ENCODE measurements around the gene ATRX. TPM values are rescaled to one million over a fixed set of nuclear protein-coding genes. Genes with fewer than 3 reads are reported as not detected.

Gene ATRX
- total RNA-seq, 1 experiment from 2014 or later, result 93.3 TPM

DNA sequence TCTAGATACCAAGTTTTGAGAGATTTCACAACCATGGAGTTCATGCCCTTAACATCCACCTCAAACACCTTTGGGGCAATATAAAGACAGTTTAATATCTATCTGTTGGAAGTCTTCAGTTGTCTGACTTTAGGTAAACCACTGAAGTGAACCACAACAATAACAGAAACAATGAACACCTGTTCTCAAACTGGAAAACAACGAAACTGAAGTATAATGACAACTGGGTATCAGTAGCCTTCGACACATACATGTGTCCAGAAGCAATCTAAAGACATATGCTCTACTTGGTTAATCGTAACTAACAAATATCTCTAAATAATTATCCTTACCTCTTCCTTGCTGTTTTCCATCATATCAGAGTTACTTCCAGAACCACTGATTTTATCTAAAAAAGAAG, 87.8 kb downstream of the ATRX start:
- intact Hi-C loops (cut with micrococcal nuclease; ENCODE audit: unreplicated experiment), result no loop called here
- no TSS peak for BruUV-seq (replicated peaks)
- peaks cover 5% of the 10 kb centered on the region; the same call in 1 of the 2 replicates for H3K79me2 ChIP-seq (ENCODE audit: low read depth)

DNA sequence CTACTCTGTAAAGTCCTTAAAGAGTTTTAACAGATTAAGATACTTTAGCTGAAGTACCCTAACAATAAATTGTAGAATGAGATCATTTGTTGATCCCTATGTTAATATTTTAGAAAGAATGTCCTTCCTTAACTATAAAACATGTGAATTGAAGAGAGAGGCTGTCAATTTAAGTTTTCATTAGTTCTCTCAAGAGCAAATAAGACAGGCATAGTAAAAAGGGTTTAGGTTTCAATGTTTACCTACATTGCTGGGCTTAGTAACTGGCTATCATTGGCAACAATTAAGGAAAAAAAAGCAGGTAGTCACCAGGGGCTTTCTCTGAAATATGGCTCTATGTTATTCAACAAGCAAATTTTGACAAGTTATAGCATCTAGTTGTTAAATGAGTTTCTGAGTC, 91.5 kb downstream of the ATRX start:
- H3K9me2 ChIP-seq (ENCODE audit: insufficient read depth), result no peaks in the 10 kb centered on the region
- BruUV-seq (replicated peaks), result no TSS peak

More for the DNA sequence above, 87.8 kb downstream of the ATRX start:
- Histone ChIP-seq H3K9me3 (ENCODE audit: insufficient read depth, low read depth) (no peaks in the 10 kb centered on the region), H3K9me2 (ENCODE audit: insufficient read depth) (no peaks in the 10 kb centered on the region), H3K27me3 (ENCODE audit: insufficient read depth, low read depth) (no peaks in the 10 kb centered on the region), H3K36me3 (ENCODE audit: low read depth) (0 out of 2 replicates have a peak, but pooled peaks cover 7% of the 10 kb centered on the region), H3K4me1 (replicated peaks; ENCODE audit: insufficient read depth) (no peaks in the 10 kb centered on the region), H2AFZ (no peak overlapping the region), H3F3A (ENCODE audit: insufficient read depth, low read depth) (no peaks in the 10 kb centered on the region), H4K20me1 (ENCODE audit: insufficient read depth) (peaks cover 3% of the 10 kb centered on the region; the same call in 1 of the 2 replicates), H3K4me2 (no peak overlapping the region), H3K27ac (no peak overlapping the region), H3K4me3 (no peak overlapping the region)
- no peak for TF ChIP-seq EZH2 (IDR thresholded peaks at IDR 0.05; ENCODE audit: low read depth)
- ChIA-PET POLR2A (ENCODE audit: unreplicated experiment) (no interaction called here), CTCF (no interaction called here)
- DNase-seq, result no peak

DNA sequence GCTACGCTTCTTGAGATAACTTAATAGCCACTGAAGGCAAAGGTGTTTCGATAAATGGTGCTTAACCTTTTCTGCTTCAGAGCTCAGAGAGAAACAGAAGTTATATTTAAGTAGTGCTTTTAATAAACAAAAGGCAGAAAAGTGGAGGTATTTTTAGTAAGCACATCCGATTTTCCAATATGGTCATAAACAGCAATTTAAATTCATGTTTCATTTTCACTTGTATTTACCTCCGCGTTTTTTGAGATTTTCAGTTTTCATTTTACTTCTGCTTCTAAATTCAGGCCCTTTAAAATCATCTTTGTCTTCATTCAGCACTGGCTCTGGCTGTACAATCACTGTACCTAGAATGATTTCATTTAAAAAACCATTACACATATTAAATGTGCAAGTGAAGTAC, 92.4 kb downstream of the ATRX start:
- Histone ChIP-seq H4K20me1 (ENCODE audit: insufficient read depth) (no peaks in the 10 kb centered on the region), H3K9me3 (ENCODE audit: insufficient read depth, low read depth) (no peaks in the 10 kb centered on the region), H2AFZ (no peak overlapping the region), H3K27ac (no peak overlapping the region), H3K4me1 (replicated peaks; ENCODE audit: insufficient read depth) (no peaks in the 10 kb centered on the region), H3K27me3 (ENCODE audit: insufficient read depth, low read depth) (no peaks in the 10 kb centered on the region), H3F3A (ENCODE audit: insufficient read depth, low read depth) (no peaks in the 10 kb centered on the region), H3K79me2 (ENCODE audit: low read depth) (no peaks in the 10 kb centered on the region), H3K9me2 (ENCODE audit: insufficient read depth) (no peaks in the 10 kb centered on the region), H3K4me3 (no peak overlapping the region), H3K4me2 (no peak overlapping the region), H3K36me3 (ENCODE audit: low read depth) (0 out of 2 replicates have a peak, but pooled peaks cover 7% of the 10 kb centered on the region)
- TF ChIP-seq EZH2 (IDR thresholded peaks at IDR 0.05; ENCODE audit: low read depth), result no peak
- TF ChIP-seq, protein P1, sequence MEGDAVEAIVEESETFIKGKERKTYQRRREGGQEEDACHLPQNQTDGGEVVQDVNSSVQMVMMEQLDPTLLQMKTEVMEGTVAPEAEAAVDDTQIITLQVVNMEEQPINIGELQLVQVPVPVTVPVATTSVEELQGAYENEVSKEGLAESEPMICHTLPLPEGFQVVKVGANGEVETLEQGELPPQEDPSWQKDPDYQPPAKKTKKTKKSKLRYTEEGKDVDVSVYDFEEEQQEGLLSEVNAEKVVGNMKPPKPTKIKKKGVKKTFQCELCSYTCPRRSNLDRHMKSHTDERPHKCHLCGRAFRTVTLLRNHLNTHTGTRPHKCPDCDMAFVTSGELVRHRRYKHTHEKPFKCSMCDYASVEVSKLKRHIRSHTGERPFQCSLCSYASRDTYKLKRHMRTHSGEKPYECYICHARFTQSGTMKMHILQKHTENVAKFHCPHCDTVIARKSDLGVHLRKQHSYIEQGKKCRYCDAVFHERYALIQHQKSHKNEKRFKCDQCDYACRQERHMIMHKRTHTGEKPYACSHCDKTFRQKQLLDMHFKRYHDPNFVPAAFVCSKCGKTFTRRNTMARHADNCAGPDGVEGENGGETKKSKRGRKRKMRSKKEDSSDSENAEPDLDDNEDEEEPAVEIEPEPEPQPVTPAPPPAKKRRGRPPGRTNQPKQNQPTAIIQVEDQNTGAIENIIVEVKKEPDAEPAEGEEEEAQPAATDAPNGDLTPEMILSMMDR (conservative IDR thresholded peaks at IDR 0.05), result no peak
- intact Hi-C loops (cut with micrococcal nuclease; ENCODE audit: unreplicated experiment), result no loop called here
- ChIA-PET CTCF (no interaction called here), POLR2A (ENCODE audit: unreplicated experiment) (no interaction called here)
- DNase-seq, result no peak
- BruUV-seq (replicated peaks), result no TSS peak

More for the DNA sequence above, 91.5 kb downstream of the ATRX start:
- Histone ChIP-seq H3K79me2 (ENCODE audit: low read depth) (peaks cover 4% of the 10 kb centered on the region; the same call in 1 of the 2 replicates), H3K4me3 (no peak overlapping the region), H3K27ac (no peak overlapping the region), H3K4me2 (no peak overlapping the region), H3K27me3 (ENCODE audit: insufficient read depth, low read depth) (no peaks in the 10 kb centered on the region), H3K4me1 (replicated peaks; ENCODE audit: insufficient read depth) (no peaks in the 10 kb centered on the region), H3K9me3 (ENCODE audit: insufficient read depth, low read depth) (no peaks in the 10 kb centered on the region), H2AFZ (no peak overlapping the region), H4K20me1 (ENCODE audit: insufficient read depth) (no peaks in the 10 kb centered on the region), H3F3A (ENCODE audit: insufficient read depth, low read depth) (no peaks in the 10 kb centered on the region), H3K36me3 (ENCODE audit: low read depth) (0 out of 2 replicates have a peak, but pooled peaks cover 7% of the 10 kb centered on the region)
- DNase-seq, result no peak
- ChIA-PET POLR2A (ENCODE audit: unreplicated experiment) (interaction anchor here (0.6 kb wide), 1 partner anchor 805 kb away, joined by 3 read pairs; no protein-coding TSS in a partner anchor), CTCF (no interaction called here)
- TF ChIP-seq, protein P1 (conservative IDR thresholded peaks at IDR 0.05), result no peak
- no peak for TF ChIP-seq EZH2 (IDR thresholded peaks at IDR 0.05; ENCODE audit: low read depth)
- intact Hi-C loops (cut with micrococcal nuclease; ENCODE audit: unreplicated experiment), result no loop called here

DNA sequence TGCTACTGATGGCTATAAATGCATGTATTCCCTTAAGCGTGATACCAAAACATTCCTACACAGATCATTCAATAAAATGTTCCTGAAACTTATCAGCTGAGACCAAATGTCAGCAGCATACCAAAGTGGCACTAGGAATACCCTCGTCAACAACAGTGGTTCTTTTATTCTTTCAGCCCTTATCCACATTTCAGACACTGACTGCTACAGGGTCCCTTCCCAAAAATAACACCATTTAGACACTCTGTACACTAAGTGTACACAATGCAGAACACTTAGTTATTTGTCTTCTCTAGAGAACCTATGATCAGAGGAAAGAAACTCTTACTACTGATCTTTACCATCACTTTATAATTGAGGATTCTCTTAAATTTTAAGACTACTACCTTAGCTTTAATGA, 94.1 kb downstream of the ATRX start:
- Histone ChIP-seq H2AFZ (no peak overlapping the region), H3K9me3 (ENCODE audit: insufficient read depth, low read depth) (no peaks in the 10 kb centered on the region), H3K27ac (no peak overlapping the region), H3K27me3 (ENCODE audit: insufficient read depth, low read depth) (no peaks in the 10 kb centered on the region), H3F3A (ENCODE audit: insufficient read depth, low read depth) (no peaks in the 10 kb centered on the region), H3K4me3 (no peak overlapping the region), H3K9me2 (ENCODE audit: insufficient read depth) (no peaks in the 10 kb centered on the region), H3K79me2 (ENCODE audit: low read depth) (no peaks in the 10 kb centered on the region), H4K20me1 (ENCODE audit: insufficient read depth) (no peaks in the 10 kb centered on the region), H3K36me3 (ENCODE audit: low read depth) (no peaks in the 10 kb centered on the region), H3K4me1 (replicated peaks; ENCODE audit: insufficient read depth) (no peaks in the 10 kb centered on the region), H3K4me2 (no peak overlapping the region)
- DNase-seq, result no peak
- POLR2A ChIA-PET (ENCODE audit: unreplicated experiment), result interaction anchor here (0.6 kb wide), 1 partner anchor 571 kb away, joined by 3 read pairs; no protein-coding TSS in a partner anchor
- CTCF ChIA-PET, result no interaction called here
- intact Hi-C loops (cut with micrococcal nuclease; ENCODE audit: unreplicated experiment), result no loop called here
- no TSS peak for BruUV-seq (replicated peaks)
- TF ChIP-seq EZH2 (IDR thresholded peaks at IDR 0.05; ENCODE audit: low read depth), result no peak
- TF ChIP-seq, protein P1 (conservative IDR thresholded peaks at IDR 0.05), result no peak
